SK-N-SH (cell line): Measurements from ENCODE around the gene RPL3. TPM values are rescaled to one million over a fixed set of nuclear protein-coding genes. Genes with fewer than 3 reads are reported as not detected.

Source experiments
- CTCF ChIA-PET: fragments of 300-600, 350-600 bp; formaldehyde crosslinking; extraction: SDS; loops from one replicate; lab custom pipeline; 2021; lab: Yijun Ruan, JAX
- POLR2A ChIA-PET: fragments of 350-600 bp; sonication (Branson Sonifier 250); formaldehyde crosslinking; extraction: SDS; loops from one replicate; lab custom pipeline; 2020; ENCODE audit warnings: antibody characterized with exemption, inconsistent platforms; lab: Yijun Ruan, JAX
- DNase-seq: peaks from one replicate; pipeline ENCODE4 v3.0.0; 2012
- H2AFZ ChIP-seq: fragments of 200-600 bp; sonication (generic); 2 replicates; pipeline ENCODE4 v1.8.1; 2016; ENCODE audit warnings: antibody characterized with exemption, mild to moderate bottlenecking, low read depth
- H3F3A ChIP-seq: fragments of 200-600 bp; sonication (generic); replicated peaks from 2 replicates; pipeline ENCODE3; 2016; ENCODE audit warnings: antibody characterized with exemption, mild to moderate bottlenecking; ENCODE audit not compliant: insufficient read depth
- H3K27ac ChIP-seq, 2 experiments: fragments of 200-500 bp in 1 of 2; fragments of 200-600 bp in 1 of 2; sonication (Bioruptor generic) in 1 of 2; sonication (generic), shearing (Covaris generic) in 1 of 2; 2 replicates each; pipeline versions ENCODE4 v1.5.1 to v1.6.1; 2014 to 2016; ENCODE audit warnings: low read depth in 2 of 2, inconsistent platforms in 1 of 2, low read length in 1 of 2, mild to moderate bottlenecking in 1 of 2, mixed read lengths in 1 of 2
- H3K27me3 ChIP-seq: fragments of 200-600 bp; sonication (generic), shearing (Covaris generic); 2 replicates; pipeline ENCODE4 v1.6.1; 2016; ENCODE audit warnings: mixed run types; ENCODE audit not compliant: insufficient read depth
- H3K36me3 ChIP-seq, 2 experiments: fragments of 200-500 bp in 1 of 2; fragments of 200-600 bp in 1 of 2; sonication (Bioruptor generic) in 1 of 2; sonication (generic) in 1 of 2; replicated peaks in 1 of 2; 2 replicates each; pipeline versions ENCODE3 to v1.5.1; 2014 to 2016; ENCODE audit warnings: low read length in 1 of 2, mild to moderate bottlenecking in 1 of 2; ENCODE audit not compliant: insufficient read depth in 2 of 2, control insufficient read depth in 1 of 2
- H3K4me1 ChIP-seq, 2 experiments: fragments of 200-500 bp in 1 of 2; fragments of 200-600 bp in 1 of 2; sonication (Bioruptor generic) in 1 of 2; sonication (generic), shearing (Covaris generic) in 1 of 2; 2 replicates each; pipeline versions ENCODE4 v1.5.1 to v1.6.1; 2014 to 2016; ENCODE audit warnings: low read depth in 1 of 2, low read length in 1 of 2, mixed run types in 1 of 2; ENCODE audit not compliant: insufficient read depth in 2 of 2, control insufficient read depth in 1 of 2
- H3K4me2 ChIP-seq: fragments of 200-600 bp; sonication (generic), shearing (Covaris generic); 2 replicates; pipeline ENCODE4 v1.6.1; 2017; ENCODE audit warnings: mixed run types
- H3K4me3 ChIP-seq, 2 experiments: fragments of 200-500 bp in 1 of 2; fragments of 200-600 bp in 1 of 2; sonication (Bioruptor generic) in 1 of 2; sonication (generic), shearing (Covaris generic) in 1 of 2; 2 replicates each; pipeline versions ENCODE4 v1.5.1 to v1.8.1; 2014 to 2016; ENCODE audit warnings: low read depth in 2 of 2, inconsistent platforms in 1 of 2, low read length in 1 of 2, mild to moderate bottlenecking in 1 of 2, mixed read lengths in 1 of 2, moderate library complexity in 1 of 2
- H3K79me2 ChIP-seq: fragments of 200-600 bp; sonication (generic); 2 replicates; pipeline ENCODE4 v1.8.1; 2017; ENCODE audit warnings: mild to moderate bottlenecking; ENCODE audit not compliant: insufficient read depth
- H3K9ac ChIP-seq: fragments of 200-600 bp; sonication (generic); 2 replicates; pipeline ENCODE4 v1.6.1; 2017; ENCODE audit warnings: mixed run types
- H3K9me2 ChIP-seq: fragments of 200-600 bp; sonication (generic); 2 replicates; pipeline ENCODE4 v1.6.1; 2017; ENCODE audit warnings: mixed run types
- H3K9me3 ChIP-seq: fragments of 200-600 bp; sonication (generic); 2 replicates; pipeline ENCODE4 v1.6.1; 2017; ENCODE audit warnings: mixed run types, mild to moderate bottlenecking, moderate library complexity
- H4K20me1 ChIP-seq: fragments of 200-600 bp; sonication (generic); 2 replicates; pipeline ENCODE4 v1.6.1; 2017; ENCODE audit warnings: mild to moderate bottlenecking, mixed run types; ENCODE audit not compliant: insufficient read depth
- CHD2 ChIP-seq: fragments of 150-350 bp; IDR thresholded peaks from 2 replicates; pipeline ENCODE4 v1.6.1; 2018; ENCODE audit warnings: low read length; ENCODE audit not compliant: partially characterized antibody
- ELF1 ChIP-seq: IDR thresholded peaks from 2 replicates; pipeline ENCODE4 v1.4.0; 2012
- FOSL2 ChIP-seq: IDR thresholded peaks from 2 replicates; pipeline ENCODE4 v1.4.0; 2012; ENCODE audit warnings: low read depth, mild to moderate bottlenecking, moderate library complexity, borderline replicate concordance
- FOXM1 ChIP-seq: IDR thresholded peaks from 2 replicates; pipeline ENCODE4 v1.4.0; 2012; ENCODE audit warnings: low read depth, mild to moderate bottlenecking
- GATA2 ChIP-seq: sonication (generic); formaldehyde crosslinking; IDR thresholded peaks from 2 replicates; pipeline ENCODE4 v1.5.0; 2020; ENCODE audit warnings: mild to moderate bottlenecking, missing genetic modification reagents
- JUND ChIP-seq: IDR thresholded peaks from 2 replicates; pipeline ENCODE4 v1.4.0; 2012
- NRF1 ChIP-seq: IDR thresholded peaks from 2 replicates; pipeline ENCODE4 v1.6.1; 2012; ENCODE audit warnings: low read depth, mild to moderate bottlenecking, low read length
- RAD21 ChIP-seq: IDR thresholded peaks from 2 replicates; pipeline ENCODE4 v1.6.1; 2012; ENCODE audit warnings: mild to moderate bottlenecking, low read length
- RCOR1 ChIP-seq: fragments of 150-350 bp; IDR thresholded peaks from 2 replicates; pipeline ENCODE4 v1.6.1; 2017; ENCODE audit warnings: antibody characterized with exemption, low read length
- RFX5 ChIP-seq: IDR thresholded peaks from 2 replicates; pipeline ENCODE4 v1.6.1; 2012; ENCODE audit warnings: mild to moderate bottlenecking, improper control_type of control experiment, low read length
- SIN3A ChIP-seq: IDR thresholded peaks from 2 replicates; pipeline ENCODE4 v1.6.1; 2012; ENCODE audit warnings: low read depth, mild to moderate bottlenecking, low read length, moderate library complexity, borderline replicate concordance
- SMC3 ChIP-seq: IDR thresholded peaks from 2 replicates; pipeline ENCODE4 v1.6.1; 2012; ENCODE audit warnings: low read depth, low read length, improper control_type of control experiment
- TAF1 ChIP-seq: IDR thresholded peaks from 2 replicates; pipeline ENCODE4 v1.6.1; 2012; ENCODE audit warnings: low read depth, mild to moderate bottlenecking, low read length, moderate library complexity, borderline replicate concordance
- TCF12 ChIP-seq: IDR thresholded peaks from 2 replicates; pipeline ENCODE4 v1.4.0; 2012
- WGBS: methylation state at CpG from one replicate; pipeline ENCODE4 v1.1.6; 2017; ENCODE audit warnings: low lambda C conversion rate; 5-methylcytosine and 5-hydroxymethylcytosine counted together
- polyA plus RNA-seq, 3 experiments: library from polyadenylated mRNA; depleted of rRNA; stranded (reverse); fragments of >200 nt; gene quantifications; 2 replicates each; pipeline ENCODE4 v1.2.3, GENCODE V29; 2012
- TF ChIP-seq, protein P1 (sequence below): IDR thresholded peaks from 2 replicates; pipeline ENCODE4; 2012
- TF ChIP-seq, protein P2 (sequence below): fragments of 200-600 bp; sonication (generic); IDR thresholded peaks from 2 replicates; pipeline ENCODE4 v1.6.1; 2017; ENCODE audit warnings: antibody characterized with exemption, mild to moderate bottlenecking, moderate library complexity
- TF ChIP-seq, protein P3 (sequence below): IDR thresholded peaks from 2 replicates; pipeline ENCODE4 v1.6.1; 2012; ENCODE audit warnings: mild to moderate bottlenecking, low read depth, low read length, moderate library complexity
- TF ChIP-seq, protein P4 (sequence below): IDR thresholded peaks from 2 replicates; pipeline ENCODE4 v1.4.0; 2012; ENCODE audit warnings: low read depth, borderline replicate concordance
- TF ChIP-seq, protein P5 (sequence below): IDR thresholded peaks from 2 replicates; pipeline ENCODE4 v1.4.0; 2012; ENCODE audit warnings: low read depth, borderline replicate concordance

The RPL3 gene
- polyA plus RNA-seq, 1 of the 3 experiments (the other 2 are of a cell fraction): 4,976 TPM

DNA sequence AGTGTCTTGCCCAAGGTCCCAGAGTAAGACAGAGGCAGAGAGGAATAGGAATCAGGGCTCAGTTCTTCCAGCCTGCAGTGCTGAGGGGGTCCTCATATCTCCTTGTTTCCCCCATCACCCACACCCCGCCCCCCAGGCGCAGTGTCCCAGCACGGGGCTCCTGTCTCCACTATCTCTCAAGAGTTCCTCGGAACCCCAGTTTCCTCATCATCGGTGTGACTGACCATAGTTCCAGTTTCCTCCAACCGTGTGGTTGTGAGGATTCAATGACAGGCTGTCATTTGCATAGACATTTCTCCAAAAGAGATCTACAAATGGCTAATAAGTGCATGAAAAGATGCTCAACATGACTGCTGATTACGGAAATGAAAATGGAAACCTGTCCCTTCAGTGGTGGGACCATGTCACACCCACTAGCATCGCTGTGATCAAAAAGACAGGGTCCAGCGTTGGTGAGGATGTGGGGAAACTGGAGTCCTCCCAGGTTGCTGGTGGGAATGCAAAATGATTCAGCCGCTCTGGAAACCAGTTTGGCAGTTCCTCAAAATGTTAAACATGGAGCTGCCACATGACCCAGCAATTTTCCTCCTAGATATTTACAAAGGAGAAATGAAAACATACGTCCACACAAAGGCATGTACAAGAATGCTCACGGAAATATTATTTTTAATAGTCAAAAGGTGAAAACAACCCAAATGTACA lies 42.8 kb downstream of the RPL3 start:
- H3K4me1 ChIP-seq: no peaks in the 10 kb centered on the region; a peak in 1 of 4 replicates
- H3K36me3 ChIP-seq: no peaks in the 10 kb centered on the region
- no peak for DNase-seq
- no peaks in the 10 kb centered on the region for H3F3A ChIP-seq
- no peak overlapping the region for H3K9ac ChIP-seq
- no peak overlapping the region for H3K4me2 ChIP-seq
- no peaks in the 10 kb centered on the region for H3K79me2 ChIP-seq
- no peak overlapping the region for H3K4me3 ChIP-seq
- H4K20me1 ChIP-seq: no peaks in the 10 kb centered on the region
- no peak overlapping the region for H2AFZ ChIP-seq
- no peaks in the 10 kb centered on the region for H3K9me3 ChIP-seq
- TF ChIP-seq TAF1: no peak
- TF ChIP-seq, protein P1, sequence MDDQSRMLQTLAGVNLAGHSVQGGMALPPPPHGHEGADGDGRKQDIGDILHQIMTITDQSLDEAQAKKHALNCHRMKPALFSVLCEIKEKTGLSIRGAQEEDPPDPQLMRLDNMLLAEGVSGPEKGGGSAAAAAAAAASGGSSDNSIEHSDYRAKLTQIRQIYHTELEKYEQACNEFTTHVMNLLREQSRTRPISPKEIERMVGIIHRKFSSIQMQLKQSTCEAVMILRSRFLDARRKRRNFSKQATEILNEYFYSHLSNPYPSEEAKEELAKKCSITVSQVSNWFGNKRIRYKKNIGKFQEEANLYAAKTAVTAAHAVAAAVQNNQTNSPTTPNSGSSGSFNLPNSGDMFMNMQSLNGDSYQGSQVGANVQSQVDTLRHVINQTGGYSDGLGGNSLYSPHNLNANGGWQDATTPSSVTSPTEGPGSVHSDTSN: no peak
- no peak for TF ChIP-seq RCOR1
- no peak for TF ChIP-seq SMC3
- no peak for TF ChIP-seq TCF12
- TF ChIP-seq ELF1: no peak
- no peak for TF ChIP-seq GATA2
- TF ChIP-seq SIN3A: no peak
- TF ChIP-seq NRF1: no peak
- no peak for TF ChIP-seq RAD21
- no peak for TF ChIP-seq JUND
- TF ChIP-seq, protein P2, sequence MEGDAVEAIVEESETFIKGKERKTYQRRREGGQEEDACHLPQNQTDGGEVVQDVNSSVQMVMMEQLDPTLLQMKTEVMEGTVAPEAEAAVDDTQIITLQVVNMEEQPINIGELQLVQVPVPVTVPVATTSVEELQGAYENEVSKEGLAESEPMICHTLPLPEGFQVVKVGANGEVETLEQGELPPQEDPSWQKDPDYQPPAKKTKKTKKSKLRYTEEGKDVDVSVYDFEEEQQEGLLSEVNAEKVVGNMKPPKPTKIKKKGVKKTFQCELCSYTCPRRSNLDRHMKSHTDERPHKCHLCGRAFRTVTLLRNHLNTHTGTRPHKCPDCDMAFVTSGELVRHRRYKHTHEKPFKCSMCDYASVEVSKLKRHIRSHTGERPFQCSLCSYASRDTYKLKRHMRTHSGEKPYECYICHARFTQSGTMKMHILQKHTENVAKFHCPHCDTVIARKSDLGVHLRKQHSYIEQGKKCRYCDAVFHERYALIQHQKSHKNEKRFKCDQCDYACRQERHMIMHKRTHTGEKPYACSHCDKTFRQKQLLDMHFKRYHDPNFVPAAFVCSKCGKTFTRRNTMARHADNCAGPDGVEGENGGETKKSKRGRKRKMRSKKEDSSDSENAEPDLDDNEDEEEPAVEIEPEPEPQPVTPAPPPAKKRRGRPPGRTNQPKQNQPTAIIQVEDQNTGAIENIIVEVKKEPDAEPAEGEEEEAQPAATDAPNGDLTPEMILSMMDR: no peak
- no peak for TF ChIP-seq RFX5
- TF ChIP-seq CHD2: no peak
- TF ChIP-seq FOSL2: no peak
- TF ChIP-seq, protein P3, sequence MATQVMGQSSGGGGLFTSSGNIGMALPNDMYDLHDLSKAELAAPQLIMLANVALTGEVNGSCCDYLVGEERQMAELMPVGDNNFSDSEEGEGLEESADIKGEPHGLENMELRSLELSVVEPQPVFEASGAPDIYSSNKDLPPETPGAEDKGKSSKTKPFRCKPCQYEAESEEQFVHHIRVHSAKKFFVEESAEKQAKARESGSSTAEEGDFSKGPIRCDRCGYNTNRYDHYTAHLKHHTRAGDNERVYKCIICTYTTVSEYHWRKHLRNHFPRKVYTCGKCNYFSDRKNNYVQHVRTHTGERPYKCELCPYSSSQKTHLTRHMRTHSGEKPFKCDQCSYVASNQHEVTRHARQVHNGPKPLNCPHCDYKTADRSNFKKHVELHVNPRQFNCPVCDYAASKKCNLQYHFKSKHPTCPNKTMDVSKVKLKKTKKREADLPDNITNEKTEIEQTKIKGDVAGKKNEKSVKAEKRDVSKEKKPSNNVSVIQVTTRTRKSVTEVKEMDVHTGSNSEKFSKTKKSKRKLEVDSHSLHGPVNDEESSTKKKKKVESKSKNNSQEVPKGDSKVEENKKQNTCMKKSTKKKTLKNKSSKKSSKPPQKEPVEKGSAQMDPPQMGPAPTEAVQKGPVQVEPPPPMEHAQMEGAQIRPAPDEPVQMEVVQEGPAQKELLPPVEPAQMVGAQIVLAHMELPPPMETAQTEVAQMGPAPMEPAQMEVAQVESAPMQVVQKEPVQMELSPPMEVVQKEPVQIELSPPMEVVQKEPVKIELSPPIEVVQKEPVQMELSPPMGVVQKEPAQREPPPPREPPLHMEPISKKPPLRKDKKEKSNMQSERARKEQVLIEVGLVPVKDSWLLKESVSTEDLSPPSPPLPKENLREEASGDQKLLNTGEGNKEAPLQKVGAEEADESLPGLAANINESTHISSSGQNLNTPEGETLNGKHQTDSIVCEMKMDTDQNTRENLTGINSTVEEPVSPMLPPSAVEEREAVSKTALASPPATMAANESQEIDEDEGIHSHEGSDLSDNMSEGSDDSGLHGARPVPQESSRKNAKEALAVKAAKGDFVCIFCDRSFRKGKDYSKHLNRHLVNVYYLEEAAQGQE: no peak
- TF ChIP-seq, protein P4, sequence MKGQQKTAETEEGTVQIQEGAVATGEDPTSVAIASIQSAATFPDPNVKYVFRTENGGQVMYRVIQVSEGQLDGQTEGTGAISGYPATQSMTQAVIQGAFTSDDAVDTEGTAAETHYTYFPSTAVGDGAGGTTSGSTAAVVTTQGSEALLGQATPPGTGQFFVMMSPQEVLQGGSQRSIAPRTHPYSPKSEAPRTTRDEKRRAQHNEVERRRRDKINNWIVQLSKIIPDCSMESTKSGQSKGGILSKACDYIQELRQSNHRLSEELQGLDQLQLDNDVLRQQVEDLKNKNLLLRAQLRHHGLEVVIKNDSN: no peak
- TF ChIP-seq FOXM1: no peak
- TF ChIP-seq, protein P5, sequence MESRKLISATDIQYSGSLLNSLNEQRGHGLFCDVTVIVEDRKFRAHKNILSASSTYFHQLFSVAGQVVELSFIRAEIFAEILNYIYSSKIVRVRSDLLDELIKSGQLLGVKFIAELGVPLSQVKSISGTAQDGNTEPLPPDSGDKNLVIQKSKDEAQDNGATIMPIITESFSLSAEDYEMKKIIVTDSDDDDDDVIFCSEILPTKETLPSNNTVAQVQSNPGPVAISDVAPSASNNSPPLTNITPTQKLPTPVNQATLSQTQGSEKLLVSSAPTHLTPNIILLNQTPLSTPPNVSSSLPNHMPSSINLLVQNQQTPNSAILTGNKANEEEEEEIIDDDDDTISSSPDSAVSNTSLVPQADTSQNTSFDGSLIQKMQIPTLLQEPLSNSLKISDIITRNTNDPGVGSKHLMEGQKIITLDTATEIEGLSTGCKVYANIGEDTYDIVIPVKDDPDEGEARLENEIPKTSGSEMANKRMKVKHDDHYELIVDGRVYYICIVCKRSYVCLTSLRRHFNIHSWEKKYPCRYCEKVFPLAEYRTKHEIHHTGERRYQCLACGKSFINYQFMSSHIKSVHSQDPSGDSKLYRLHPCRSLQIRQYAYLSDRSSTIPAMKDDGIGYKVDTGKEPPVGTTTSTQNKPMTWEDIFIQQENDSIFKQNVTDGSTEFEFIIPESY: no peak
- POLR2A ChIA-PET: no interaction called here
- CTCF ChIA-PET: no interaction called here
- WGBS: 71% methylated on average over 8 of the region's 12 CpGs
- H3K27me3 ChIP-seq: no peaks in the 10 kb centered on the region
- H3K27ac ChIP-seq: no peak overlapping the region
- H3K9me2 ChIP-seq: no peaks in the 10 kb centered on the region
